ENCODE measurements around the gene HIVEP3. TPM values are rescaled to one million over a fixed set of nuclear protein-coding genes. Genes with fewer than 3 reads are reported as not detected.

HIVEP3 gene
- total and polyA plus RNA-seq, 2 of the 13 experiments (the other 11 are each of a cell fraction or from before 2014, with no cell fraction given): 0.05 TPM; not detected in 1

- no peak for ATAC-seq
- 15% methylated on average over 1 of the region's 1 CpG for WGBS (ENCODE audit: low lambda C conversion rate)
- H3K27me3 ChIP-seq (ENCODE audit: control insufficient read depth in 1 of 2, insufficient read depth in 2 of 2, low read length in 2 of 2): peaks cover 1 to 11% of the 10 kb centered on the region in 2 experiments; a peak in 2 of 5 replicates
- H3K79me2 ChIP-seq (ENCODE audit: insufficient read depth, low read length): no peaks in the 10 kb centered on the region
- FAIRE-seq: no peak
- no peak overlapping the region for H3K9ac ChIP-seq (ENCODE audit: insufficient read depth, low read depth, low read length)
- no peak overlapping the region for H3K4me2 ChIP-seq (ENCODE audit: low read depth, low read length)
- TF ChIP-seq NFYB (CRISPR knock-in tag; IDR thresholded peaks at IDR 0.05) (no peak), ZNF382 (CRISPR knock-in tag; IDR thresholded peaks at IDR 0.05; ENCODE audit: borderline replicate concordance) (no peak), ZNF33B (CRISPR knock-in tag; IDR thresholded peaks at IDR 0.05) (no peak), PAF1 (CRISPR knock-in tag; IDR thresholded peaks at IDR 0.05) (no peak), HNRNPH1 (optimal IDR thresholded peaks at IDR 0.05; ENCODE audit: low read depth, low read length) (no peak), YEATS4 (CRISPR knock-in tag; IDR thresholded peaks at IDR 0.05; ENCODE audit: borderline replicate concordance) (no peak), KDM5A (IDR thresholded peaks at IDR 0.05; ENCODE audit: borderline replicate concordance, low read length) (no peak)
- TF ChIP-seq, protein P1, sequence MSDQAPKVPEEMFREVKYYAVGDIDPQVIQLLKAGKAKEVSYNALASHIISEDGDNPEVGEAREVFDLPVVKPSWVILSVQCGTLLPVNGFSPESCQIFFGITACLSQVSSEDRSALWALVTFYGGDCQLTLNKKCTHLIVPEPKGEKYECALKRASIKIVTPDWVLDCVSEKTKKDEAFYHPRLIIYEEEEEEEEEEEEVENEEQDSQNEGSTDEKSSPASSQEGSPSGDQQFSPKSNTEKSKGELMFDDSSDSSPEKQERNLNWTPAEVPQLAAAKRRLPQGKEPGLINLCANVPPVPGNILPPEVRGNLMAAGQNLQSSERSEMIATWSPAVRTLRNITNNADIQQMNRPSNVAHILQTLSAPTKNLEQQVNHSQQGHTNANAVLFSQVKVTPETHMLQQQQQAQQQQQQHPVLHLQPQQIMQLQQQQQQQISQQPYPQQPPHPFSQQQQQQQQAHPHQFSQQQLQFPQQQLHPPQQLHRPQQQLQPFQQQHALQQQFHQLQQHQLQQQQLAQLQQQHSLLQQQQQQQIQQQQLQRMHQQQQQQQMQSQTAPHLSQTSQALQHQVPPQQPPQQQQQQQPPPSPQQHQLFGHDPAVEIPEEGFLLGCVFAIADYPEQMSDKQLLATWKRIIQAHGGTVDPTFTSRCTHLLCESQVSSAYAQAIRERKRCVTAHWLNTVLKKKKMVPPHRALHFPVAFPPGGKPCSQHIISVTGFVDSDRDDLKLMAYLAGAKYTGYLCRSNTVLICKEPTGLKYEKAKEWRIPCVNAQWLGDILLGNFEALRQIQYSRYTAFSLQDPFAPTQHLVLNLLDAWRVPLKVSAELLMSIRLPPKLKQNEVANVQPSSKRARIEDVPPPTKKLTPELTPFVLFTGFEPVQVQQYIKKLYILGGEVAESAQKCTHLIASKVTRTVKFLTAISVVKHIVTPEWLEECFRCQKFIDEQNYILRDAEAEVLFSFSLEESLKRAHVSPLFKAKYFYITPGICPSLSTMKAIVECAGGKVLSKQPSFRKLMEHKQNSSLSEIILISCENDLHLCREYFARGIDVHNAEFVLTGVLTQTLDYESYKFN (CRISPR knock-in tag; conservative IDR thresholded peaks at IDR 0.05): no peak
- H3K9me3 ChIP-seq (ENCODE audit: low read length): no peaks in the 10 kb centered on the region
- no peaks in the 10 kb centered on the region for H3K36me3 ChIP-seq (replicated peaks in 1 of 2; ENCODE audit: control insufficient read depth in 1 of 2, insufficient read depth in 2 of 2, low read length in 2 of 2)
- no peaks in the 10 kb centered on the region for H3K4me1 ChIP-seq (ENCODE audit: insufficient read depth, low read length)
- H3K4me3 ChIP-seq (replicated peaks in 1 of 3; ENCODE audit: insufficient read depth in 1 of 3, low read depth in 2 of 3, low read length in 3 of 3): no peak overlapping the region
- no peak overlapping the region for H2AFZ ChIP-seq (ENCODE audit: low read length)
- CTCF ChIA-PET (ENCODE audit: low intra/inter-chr PET ratio, low total read pairs): no interaction called here
- BruUV-seq (replicated peaks): no TSS peak
- in situ Hi-C loops (cut with HindIII; ENCODE audit: extremely low pct_ligation_motif_present, low pct_unique_long_range_greater_than_20kb) (loop anchor here (10.0 kb wide), 1 partner anchor 62 kb away; no protein-coding TSS in a partner anchor), intact Hi-C loops (cut with micrococcal nuclease; ENCODE audit: unreplicated experiment) (no loop called here)
- H3K27ac ChIP-seq (ENCODE audit: extremely low read length, insufficient read depth, low read length): no peak overlapping the region
- POLR2A ChIA-PET: no interaction called here
- DNase-seq (ENCODE audit: low spot score): no peak
- no peaks in the 10 kb centered on the region for H4K20me1 ChIP-seq (ENCODE audit: insufficient read depth, low read length)
Measured at GRCh38 chr1:41913014-41913413, 5.7 kb downstream of the HIVEP3 start.

All from HepG2 (cell line).